GM12878 (cell line): ENCODE measurements around the gene GNPTG.

Experiments used
- ATF3 ChIP-seq: IDR thresholded peaks from 2 replicates; pipeline ENCODE4 v1.6.1; 2011; ENCODE audit warnings: low read depth, mild to moderate bottlenecking, low read length, moderate library complexity, borderline replicate concordance; ENCODE audit errors: extremely low read depth
- CHD2 ChIP-seq: IDR thresholded peaks from 2 replicates; pipeline ENCODE4 v1.6.1; 2011; ENCODE audit warnings: low read depth, low read length, improper control_type of control experiment, borderline replicate concordance

GRCh38 chr16:1326391-1326790 lies 25.3 kb upstream of the GNPTG start:
- TF ChIP-seq CHD2: no peak
- TF ChIP-seq ATF3: no peak
